ENCODE measurements around the gene INHBB.
A peak's percentile ranks its signal among the peaks of the same experiment; 100 is the strongest.
"Not testable (repeated sequence)": the region's sequence is repeated elsewhere in the genome, so short reads cannot be mapped to it uniquely, and the experiment has no call there.

INHBB gene

DNA sequence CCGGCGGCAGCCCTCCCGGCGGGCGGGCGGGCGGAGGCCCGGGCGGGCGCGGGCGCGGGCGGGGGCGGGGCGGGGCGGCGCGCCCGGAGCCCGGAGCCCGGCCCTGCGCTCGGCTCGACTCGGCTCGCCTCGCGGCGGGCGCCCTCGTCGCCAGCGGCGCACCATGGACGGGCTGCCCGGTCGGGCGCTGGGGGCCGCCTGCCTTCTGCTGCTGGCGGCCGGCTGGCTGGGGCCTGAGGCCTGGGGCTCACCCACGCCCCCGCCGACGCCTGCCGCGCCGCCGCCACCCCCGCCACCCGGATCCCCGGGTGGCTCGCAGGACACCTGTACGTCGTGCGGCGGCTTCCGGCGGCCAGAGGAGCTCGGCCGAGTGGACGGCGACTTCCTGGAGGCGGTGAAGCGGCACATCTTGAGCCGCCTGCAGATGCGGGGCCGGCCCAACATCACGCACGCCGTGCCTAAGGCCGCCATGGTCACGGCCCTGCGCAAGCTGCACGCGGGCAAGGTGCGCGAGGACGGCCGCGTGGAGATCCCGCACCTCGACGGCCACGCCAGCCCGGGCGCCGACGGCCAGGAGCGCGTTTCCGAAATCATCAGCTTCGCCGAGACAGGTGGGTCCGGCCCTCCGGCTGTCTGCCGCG is at the start of gene INHBB:
Gene INHBB, plus strand, starts transcription at position 111 of the 641 bp plus-strand sequence. Its CDS starts 53 bp downstream, at position 164.
- DNase-seq (ENCODE audit: low spot score), result no peak

DNA sequence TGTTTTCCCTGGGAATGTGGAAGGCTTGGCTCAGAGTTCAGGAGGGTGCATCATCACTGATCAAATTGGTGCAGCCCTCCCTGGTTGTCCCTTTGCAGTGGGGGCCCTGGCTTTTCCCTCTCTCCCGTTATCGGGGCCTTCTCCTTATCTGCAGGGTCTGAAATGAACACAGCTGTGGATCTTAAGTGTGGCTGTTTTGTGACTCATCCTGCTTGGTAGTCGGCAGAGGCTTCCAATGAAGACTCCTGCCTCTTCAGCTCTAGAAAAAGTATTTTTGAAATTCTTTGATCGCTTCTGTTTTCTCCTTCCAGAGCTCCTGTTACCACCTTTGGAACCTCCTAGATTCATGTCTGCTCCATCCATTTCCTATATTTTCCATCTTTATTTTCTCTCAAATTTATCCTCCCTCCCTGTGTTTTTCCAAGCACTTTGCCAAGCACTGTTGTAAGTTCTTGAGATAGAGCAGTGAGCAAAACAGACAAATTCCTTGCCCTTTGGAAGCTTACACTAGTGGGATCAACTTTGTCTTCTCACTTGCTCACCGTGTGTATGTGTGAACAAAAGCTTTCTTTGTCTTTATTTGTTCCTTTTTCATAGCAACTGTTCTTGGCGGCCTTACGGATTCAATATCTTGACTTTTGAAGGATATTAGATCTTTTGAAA is 47.6 kb upstream of the INHBB start:
- DNase-seq (ENCODE audit: low spot score), result no peak

DNA sequence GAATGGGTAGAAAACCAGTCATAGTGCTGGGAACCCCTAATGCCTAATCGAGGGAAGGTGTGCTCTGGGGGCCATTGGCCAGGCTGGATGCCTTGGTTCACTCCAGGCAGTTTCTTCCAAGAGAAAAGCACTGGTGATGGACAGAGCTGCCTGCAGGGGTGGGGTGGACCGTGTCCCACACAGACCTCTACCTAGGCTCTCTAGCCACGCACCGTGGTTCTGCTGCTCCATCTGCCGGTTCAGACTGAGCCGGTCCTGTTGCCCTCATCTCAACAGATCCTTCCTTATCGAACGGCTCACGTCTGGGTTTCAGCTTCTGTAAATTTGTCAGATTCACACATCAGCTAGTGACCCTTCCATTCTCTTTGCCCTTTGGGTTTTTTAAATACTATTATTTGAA is 46.9 kb upstream of the INHBB start:
- no peak for DNase-seq (ENCODE audit: low spot score)

DNA sequence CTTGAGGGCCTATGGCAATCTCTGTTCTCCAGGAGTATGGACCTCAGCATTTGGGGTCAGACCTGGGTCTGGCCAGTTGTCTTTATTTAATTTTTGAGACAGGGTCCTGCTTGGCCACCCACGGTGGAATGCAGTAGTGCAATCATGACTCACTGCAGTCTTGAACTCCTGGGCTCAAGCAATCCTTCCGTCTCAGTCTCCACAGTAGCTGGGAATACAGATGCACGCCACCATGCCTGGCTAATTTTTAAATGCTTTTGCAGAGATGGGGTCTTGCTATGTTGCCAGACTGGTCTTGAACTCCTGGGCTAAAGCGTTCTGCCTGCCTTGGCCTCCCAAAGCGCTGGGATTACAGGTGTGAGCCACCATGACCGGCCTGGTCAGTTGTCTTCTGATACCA is 46.4 kb upstream of the INHBB start:
- DNase-seq (ENCODE audit: low spot score), result no peak

DNA sequence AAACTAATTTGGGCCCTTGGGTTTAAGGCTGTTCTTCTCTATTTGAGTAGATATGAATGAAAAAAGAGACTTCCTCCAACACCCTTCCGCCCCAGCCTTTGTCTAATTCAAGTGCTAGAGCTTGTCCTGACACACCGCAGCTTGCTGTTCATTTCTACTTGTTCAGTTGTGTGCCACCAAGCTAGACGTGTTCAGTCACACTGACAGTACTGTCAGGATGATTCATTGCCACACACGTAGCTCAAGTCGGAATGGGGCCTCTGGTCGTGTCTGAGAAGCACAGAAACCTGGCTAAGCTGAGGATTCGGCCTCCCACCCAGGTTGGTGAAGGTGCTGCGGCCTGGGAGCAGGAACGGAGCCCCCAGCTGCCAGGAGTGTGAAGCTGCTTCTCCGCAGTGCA is 45.6 kb upstream of the INHBB start:
- no peak for DNase-seq (ENCODE audit: low spot score)

DNA sequence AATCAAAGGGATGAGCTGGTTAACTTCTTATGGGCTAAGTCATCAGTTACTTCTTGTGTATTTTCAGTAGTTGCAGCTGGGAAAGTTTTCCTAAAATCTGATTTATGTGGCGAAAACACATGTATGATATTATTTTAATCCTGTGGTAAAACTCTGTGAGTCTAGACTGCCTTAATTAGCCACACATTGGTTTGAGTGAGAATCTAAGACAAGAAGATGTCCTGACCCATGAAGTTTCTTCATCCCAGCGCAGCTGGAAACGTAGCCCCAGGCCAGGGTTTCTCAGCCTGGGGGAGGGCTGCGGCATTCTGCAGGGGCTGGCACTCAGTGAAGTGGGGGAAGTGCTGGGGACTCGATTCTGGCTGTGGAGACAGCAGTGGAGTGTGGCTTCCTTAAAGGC is 44.7 kb upstream of the INHBB start:
- DNase-seq (ENCODE audit: low spot score), result no peak

DNA sequence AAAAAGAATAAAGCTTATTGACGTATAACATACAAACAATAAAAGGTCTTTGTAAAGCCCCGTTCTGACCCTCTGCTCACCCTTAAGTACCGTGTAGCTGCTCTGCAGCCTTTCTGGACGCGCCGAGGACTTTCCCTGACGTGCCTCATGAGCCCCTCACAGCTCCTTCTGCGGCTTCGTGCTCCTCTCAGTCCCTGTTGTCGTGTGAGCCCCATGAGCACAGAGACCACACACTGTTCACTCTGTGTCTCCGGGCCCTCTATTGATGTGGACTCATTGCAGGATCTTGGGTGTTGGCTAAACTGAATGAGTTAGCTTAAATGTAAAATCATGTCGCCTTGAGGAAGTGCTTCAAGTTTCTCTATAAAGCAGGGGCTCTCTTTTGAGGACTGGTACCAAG is 43.6 kb upstream of the INHBB start:
- DNase-seq (ENCODE audit: low spot score), result no peak

DNA sequence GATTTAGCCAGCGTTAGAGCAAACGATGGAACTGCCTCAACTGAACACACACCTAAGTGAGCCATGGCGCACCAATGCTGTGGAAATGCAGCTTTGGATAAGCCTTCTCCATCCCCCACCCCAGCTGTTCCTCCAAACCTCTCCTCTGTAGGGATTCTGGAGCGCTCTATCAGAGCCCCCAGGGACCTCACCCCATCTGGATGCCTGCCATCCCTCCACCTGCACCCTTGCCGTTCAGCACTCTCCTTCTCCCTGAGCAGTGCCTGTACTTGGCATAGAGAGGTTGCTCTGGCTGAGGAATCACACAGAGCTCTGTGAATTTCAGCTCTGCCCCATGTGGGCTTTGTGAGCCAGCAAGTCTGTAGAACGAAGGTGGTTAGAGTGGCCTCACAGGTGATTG is 42.8 kb upstream of the INHBB start:
- DNase-seq (ENCODE audit: low spot score), result no peak

DNA sequence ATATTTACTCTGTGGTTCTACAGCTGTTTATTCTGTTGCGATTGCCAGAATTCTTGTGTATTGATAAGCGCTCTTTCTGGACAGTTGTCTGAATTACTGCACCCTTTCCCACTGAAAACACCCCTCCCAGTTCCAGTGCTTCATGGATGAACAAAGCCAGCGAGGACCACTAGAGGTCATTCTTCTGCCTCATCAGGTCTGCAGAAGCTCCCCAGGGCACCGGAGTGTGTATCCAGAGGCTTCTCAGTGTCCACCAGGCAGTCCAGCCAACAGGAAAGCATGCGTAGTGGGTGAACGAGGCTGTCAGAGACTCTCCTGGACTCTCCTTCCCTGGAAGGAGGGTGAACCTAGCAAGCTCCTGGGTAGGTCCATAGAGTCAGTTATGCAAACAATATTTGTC is 40.6 kb upstream of the INHBB start:
- DNase-seq (ENCODE audit: low spot score), result peak; percentile 20

DNA sequence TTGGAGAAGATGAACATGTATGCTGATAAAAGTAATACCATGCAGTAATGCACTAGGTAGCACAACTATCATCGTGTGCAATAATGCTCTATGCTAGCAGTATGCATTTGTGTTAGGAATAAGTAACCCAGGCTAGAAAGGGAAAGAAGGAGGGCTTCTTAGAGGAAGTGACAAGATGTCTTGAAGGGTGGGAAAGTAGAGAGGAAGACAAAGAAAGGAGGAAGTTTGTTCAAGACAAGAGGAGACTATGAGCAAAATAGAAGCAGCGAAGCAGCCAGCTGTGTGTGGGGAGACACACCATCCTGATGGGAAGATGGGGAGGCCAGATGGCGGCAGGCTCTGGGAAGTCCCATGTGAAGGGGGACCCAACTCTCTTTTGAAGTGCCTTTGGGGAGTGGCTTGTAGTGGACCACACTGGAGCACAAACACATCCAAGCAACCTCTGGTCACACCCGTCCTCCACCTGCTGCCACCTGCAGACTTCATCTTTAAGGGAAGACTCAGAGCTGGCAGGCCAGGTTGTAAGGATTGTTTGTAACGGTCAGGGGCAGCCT is 39.9 kb upstream of the INHBB start:
- DNase-seq (ENCODE audit: low spot score), result no peak

DNA sequence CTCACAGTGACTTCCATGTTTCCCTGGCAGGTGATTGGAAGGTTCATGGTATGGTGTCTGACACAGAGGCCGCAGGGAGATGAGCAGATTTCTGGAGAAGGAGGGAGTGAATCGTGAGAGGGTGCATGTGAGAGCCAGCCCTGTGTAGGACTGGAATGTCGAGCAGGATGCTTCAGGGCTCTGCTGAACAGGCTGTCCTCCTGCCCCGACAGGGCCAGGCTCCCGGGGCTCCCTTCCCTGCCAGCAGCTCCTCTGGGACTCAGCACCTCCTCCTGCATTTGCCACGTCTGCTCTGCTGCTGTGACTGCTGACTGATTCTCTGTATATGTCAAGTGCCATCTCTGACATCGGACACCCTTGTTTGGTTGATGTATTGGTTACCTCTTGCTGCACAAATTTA is 38.5 kb upstream of the INHBB start:
- no peak for DNase-seq (ENCODE audit: low spot score)

DNA sequence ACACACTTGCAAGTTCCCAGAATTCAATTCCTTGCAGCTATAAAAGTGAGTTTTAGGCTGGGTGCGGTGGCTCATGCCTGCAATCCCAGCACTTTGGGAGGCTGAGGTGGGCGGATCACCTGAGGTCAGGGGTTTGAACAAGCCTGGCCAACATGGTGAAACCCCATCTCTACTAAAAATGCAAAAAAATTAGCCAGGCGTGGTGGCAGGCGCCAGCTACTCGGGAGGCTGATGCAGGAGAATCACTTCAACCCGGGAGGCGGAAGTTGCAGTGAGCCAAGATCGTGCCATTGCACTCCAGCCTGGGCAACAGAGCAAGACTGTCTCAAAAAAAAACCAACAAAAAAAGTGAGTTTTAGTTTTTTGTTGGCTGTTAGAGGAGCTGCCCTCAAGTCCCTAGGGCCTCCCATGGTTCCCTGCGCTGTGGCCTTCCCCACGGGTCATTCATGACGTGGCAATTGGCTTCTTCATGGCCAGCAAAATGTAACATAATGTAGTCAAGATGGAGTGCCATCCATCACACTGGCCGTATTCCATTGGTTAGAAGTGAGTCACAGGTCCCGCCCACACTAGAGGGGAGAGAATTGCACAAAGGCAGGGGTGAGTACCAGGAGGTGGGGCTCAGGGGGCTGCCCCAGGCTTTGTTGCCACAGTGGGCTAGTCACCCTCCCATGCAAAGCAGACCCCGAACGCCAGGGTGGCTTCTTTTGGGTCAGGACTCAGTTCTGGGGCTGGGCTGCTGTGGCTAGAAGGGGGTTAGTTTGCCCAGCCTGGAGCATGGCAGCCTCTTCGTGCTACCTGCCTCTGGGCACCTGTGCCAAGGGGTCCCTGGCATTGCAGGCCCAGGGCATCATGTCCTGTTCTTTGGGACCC is 37.7 kb upstream of the INHBB start:
- DNase-seq (ENCODE audit: low spot score), result peak; percentile 27

DNA sequence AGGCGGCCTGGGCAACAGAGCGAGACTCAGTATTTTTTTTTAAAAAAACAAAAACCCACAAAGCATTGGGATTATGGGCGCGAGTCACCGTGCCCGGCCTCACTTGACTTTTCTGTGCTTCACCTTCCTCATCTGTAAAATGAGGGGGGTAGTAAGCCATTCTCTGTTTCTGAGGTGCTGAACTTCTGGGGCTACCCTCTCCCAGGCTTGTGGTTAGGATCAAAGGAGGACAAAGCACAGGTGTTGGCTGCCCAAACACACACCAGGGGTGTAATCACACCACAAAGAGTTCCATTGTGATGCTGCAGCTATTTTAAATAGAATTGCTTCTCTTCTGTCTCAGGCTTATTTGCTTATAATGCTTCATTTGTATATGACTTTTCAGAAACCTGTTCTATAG is 35.8 kb upstream of the INHBB start:
- no peak for DNase-seq (ENCODE audit: low spot score)

DNA sequence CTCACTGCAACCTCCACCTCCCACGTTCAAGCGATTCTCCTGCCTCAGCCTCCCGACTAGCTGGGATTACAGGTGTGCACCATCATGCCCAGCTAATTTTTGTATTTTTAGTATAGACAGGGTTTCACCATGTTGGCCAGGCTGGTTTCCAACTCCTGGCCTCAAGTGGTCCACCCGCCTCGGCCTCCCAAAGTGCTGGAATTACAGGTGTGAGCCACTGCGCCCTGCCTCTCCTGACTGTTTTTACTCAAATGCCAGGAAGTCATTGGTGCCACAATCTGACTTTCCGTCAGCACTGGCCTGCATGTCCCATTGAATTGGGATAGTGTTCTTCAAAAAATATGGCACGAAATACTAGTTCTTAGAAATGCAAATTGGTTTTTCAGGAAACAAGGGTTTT is 35.1 kb upstream of the INHBB start:
- DNase-seq (ENCODE audit: low spot score), result not testable (repeated sequence)

DNA sequence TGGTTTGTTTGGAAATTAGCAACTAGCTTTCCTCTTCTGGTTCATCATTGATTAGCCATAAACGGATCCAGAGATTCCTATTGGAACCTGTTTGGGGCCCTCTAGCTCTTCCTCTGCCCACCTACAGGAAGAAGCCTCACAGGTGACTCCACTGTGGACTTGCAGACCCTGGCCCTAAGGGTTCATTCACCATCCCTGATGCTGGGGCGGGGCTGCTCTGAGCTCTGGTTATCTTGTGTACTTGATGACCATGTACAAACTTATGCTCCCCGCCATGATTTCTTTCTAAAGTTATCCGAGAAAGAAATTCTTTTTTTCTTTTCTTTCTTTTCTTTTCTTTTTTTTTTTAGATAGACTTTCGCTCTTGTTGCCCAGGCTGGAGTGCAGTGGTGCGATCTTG is 33.9 kb upstream of the INHBB start:
- no peak for DNase-seq (ENCODE audit: low spot score)

DNA sequence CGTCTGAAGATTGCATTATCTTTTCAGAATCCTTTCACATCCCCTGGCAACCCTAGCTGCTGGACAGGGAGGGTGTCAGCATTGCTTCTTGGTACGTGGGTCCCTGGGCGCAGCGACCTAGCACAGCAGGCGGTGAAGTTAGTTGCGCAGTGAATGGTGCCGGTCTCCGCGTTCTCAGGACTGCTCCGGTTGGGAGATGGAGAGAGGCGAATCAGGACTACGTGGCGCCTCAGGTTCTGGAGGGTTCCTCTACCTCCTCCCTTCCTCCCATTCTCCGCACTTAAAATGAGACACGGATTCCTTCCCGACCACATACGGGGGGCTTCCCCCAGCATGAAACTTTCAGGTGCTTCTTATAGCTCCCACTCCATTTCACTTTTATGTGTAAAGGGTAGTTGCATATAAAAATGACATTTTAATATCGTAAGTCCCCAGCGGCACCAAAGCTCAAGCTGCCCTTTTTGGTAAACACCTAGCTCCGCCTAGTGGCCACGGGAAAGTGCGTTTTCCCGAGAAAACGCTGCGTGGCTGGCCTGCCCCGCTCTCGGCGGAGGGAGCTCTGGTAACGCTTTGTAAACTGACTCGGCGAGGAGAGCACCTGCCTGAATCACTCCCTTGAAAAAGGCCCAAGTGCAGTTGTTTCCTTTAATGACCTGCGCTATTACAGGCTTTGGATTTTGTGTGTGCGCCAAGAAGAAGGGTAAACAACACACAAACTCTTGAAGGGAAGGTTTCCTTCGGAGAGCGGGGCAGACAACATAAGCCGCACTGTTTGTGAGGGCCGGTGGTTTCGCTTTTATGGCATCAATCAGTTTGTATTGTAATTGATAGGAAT is 32.9 kb upstream of the INHBB start:
- DNase-seq (ENCODE audit: low spot score), result peak; percentile 76

DNA sequence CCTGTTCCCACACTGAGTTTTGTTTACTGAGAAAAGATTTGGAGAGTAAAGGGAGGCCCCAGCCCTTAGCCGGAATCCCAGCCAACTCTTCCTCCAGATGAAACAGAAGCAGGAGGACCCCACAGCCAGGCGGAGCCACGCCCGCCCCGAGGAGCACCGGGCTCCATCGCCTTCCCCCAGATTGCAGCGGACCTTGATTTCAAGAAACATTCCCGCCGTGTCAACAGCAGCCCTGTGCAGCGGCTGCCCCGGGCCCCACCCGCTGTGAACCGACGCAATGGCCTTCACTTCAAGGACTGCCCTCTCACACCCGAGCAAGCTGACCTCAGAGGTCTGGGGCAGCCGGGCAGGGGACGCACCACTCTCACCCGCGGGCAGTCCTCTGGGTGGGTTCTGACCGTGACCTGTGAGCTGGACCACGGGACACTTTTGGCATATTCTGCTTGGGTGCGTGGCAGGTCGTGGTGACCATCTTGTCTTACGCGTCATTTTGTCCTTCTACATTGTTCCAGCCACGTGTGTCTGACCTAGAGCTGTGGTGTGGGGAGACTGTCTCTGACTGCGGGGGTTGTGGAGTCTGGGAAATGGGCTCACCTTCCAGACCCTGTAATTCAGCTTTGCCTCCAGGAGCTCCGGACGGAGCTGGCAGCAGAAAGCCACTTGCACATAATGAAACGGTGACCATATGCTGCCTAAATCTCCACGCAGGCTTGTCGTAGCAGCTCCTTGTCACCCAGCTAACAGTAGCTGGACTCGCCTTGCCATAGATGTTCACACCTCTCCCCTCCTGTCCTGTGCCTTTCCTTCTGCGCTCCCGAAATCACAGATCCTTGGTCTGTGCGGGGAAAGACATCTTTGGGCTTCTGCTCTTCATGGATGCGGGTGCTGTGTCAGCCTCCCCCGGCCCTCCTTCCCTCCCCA is 32.0 kb upstream of the INHBB start:
- DNase-seq (ENCODE audit: low spot score), result no peak

DNA sequence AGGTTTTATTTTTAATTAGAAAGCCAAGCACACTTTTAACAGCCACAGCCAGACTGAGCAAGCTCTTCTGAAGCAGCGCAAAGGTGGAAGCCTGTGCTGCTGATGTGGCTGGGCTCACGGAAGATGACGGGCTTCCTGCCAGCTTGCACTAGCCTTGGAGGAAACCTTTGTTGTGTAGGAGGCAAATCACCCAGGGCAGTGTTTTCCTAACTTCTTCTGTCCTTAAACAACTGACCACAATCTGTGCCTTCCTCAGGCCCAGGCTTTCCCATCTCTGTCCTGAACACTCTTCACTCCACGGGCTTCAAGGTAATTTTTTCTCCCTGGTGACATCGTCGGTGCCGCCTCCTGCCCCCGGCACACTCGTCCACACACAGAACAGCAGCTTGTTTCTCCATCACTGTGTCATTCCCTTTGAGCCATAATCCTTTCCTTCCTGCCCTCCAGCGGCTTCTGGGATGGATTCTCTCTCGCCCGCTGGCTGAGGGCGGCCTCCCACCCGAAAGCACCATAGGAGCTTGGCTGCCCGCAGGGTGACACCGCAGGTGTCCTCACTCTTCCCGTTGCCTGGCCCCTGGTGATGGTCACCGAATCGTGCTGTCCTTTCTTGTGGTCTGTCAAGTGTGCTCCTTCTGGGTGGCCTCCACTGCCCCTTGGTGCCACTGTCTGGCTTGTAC is 31.1 kb upstream of the INHBB start:
- no peak for DNase-seq (ENCODE audit: low spot score)

DNA sequence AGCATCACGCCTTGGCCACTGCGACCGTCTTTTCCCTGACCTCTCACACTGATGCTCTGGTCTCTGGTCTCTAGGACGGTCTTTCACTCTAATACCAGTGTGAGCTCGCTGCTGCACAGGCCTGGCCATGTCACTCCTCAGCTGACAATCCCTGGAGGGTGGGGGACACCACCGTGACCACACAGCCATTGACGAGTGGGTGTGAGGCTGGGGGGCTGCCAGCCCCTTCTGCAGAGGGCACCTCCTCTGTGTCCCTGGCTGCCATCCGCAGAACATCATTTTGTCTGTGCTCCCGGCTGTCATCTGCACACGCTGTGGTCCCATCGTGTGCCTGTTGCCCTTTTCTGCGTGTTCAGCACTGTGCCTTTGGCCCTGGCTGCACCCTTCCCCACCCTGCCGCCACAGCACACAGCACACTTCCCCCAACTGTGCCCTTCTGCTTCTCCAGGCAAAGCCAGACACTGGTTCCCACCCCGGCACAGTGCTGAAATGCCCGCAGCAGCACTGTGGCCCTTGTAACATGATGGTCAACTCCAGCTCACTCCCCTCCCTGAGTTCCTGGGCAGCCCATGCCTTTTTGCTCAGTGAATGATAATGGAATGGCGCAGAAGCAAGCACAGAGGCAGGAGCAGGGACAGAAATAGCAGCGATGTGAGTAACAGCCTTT is 30.4 kb upstream of the INHBB start:
- no peak for DNase-seq (ENCODE audit: low spot score)

DNA sequence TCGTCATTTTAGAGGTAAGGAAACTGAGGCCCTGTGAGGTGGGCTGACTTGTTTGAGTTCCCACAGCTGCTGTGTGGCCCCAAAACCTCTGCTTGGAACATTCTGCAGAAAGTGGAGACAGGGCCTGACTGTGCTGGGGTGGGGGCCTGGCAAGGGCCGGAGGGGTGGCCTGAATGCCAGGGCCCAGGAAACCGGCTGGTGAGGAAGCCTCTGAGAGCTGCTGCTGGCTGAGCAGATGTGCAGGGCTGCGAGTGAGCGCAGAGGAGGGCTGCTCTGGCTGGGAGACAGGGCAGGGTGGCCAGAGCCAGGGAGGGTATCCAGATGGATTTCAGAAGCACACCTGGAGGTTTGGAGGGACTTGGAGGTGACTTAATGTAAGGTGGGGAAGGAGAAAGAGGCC is 29.9 kb upstream of the INHBB start:
- DNase-seq (ENCODE audit: low spot score), result no peak
